ENCODE measurements around the gene VAT1.
"Not testable (repeated sequence)": the region's sequence is repeated elsewhere in the genome, so short reads cannot be mapped to it uniquely, and the experiment has no call there.

VAT1 gene

GRCh38 chr17:42980766-42981397 is 41.3 kb downstream of the VAT1 start:
- DNase-seq (ENCODE audit: low spot score), result peak; percentile 85
- in situ Hi-C loops (cut with MboI; ENCODE audit: low pct_unique_long_range_greater_than_20kb, low sequenced_read_pairs, unreplicated experiment), result no loop called here
- TF ChIP-seq CTCF (IDR thresholded peaks at IDR 0.05; ENCODE audit: extremely low read depth, insufficient read depth, missing control alignments), result peak; percentile 41

- in situ Hi-C loops (cut with MboI; ENCODE audit: low pct_unique_long_range_greater_than_20kb, low sequenced_read_pairs, unreplicated experiment), result no loop called here
- no peak for TF ChIP-seq CTCF (IDR thresholded peaks at IDR 0.05; ENCODE audit: extremely low read depth, insufficient read depth, missing control alignments)
- peak; percentile 97 for DNase-seq (ENCODE audit: low spot score)
Measured at GRCh38 chr17:42980274-42980765, 41.9 kb downstream of the VAT1 start, which contains the start of gene RUNDC1. RUNDC1 (plus strand) TSS chr17:42980565; CDS start chr17:42980577, 12 bp downstream.

- DNase-seq (ENCODE audit: low spot score), result peak; percentile 82
- no peak for TF ChIP-seq CTCF (IDR thresholded peaks at IDR 0.05; ENCODE audit: extremely low read depth, insufficient read depth, missing control alignments)
- in situ Hi-C loops (cut with MboI; ENCODE audit: low pct_unique_long_range_greater_than_20kb, low sequenced_read_pairs, unreplicated experiment), result no loop called here
Measured at GRCh38 chr17:42979511-42980273, 42.5 kb downstream of the VAT1 start, which contains the start of gene PTGES3L. PTGES3L (minus strand) TSS chr17:42980080; CDS start chr17:42980053, 27 bp downstream.

GRCh38 chr17:42975701-42976100 is 46.5 kb downstream of the VAT1 start:
- DNase-seq (ENCODE audit: low spot score); in situ Hi-C loops (cut with MboI; ENCODE audit: low pct_unique_long_range_greater_than_20kb, low sequenced_read_pairs, unreplicated experiment): not testable (repeated sequence)

- no peak for TF ChIP-seq CTCF (IDR thresholded peaks at IDR 0.05; ENCODE audit: extremely low read depth, insufficient read depth, missing control alignments)
- DNase-seq (ENCODE audit: low spot score), result no peak
- in situ Hi-C loops (cut with MboI; ENCODE audit: low pct_unique_long_range_greater_than_20kb, low sequenced_read_pairs, unreplicated experiment), result no loop called here
Measured at GRCh38 chr17:42975265-42975664, 46.9 kb downstream of the VAT1 start.

- in situ Hi-C loops (cut with MboI; ENCODE audit: low pct_unique_long_range_greater_than_20kb, low sequenced_read_pairs, unreplicated experiment); DNase-seq (ENCODE audit: low spot score): not testable (repeated sequence)
Measured at GRCh38 chr17:42973323-42973722, 48.9 kb downstream of the VAT1 start.

GRCh38 chr17:42971589-42971988 is 50.6 kb downstream of the VAT1 start:
- in situ Hi-C loops (cut with MboI; ENCODE audit: low pct_unique_long_range_greater_than_20kb, low sequenced_read_pairs, unreplicated experiment), result no loop called here

More at GRCh38 chr17:42971589-42971988, 50.6 kb downstream of the VAT1 start:
- no peak for TF ChIP-seq CTCF (IDR thresholded peaks at IDR 0.05; ENCODE audit: extremely low read depth, insufficient read depth, missing control alignments)
- no peak for DNase-seq (ENCODE audit: low spot score)

All from GM13977 (cell line).